GM23338 (cell line): ENCODE results near the gene GSDME.

Source experiments
- CREB1 ChIP-seq: fragments of 250-450 bp; sonication (Bioruptor Pico); IDR thresholded peaks from 2 replicates; pipeline ENCODE4 v1.5.0; 2020; ENCODE audit warnings: low read depth, mild to moderate bottlenecking, moderate library complexity
- CTCF ChIP-seq, 2 experiments: fragments of 200-600 bp in 1 of 2; sonication (generic) in 1 of 2; conservative IDR thresholded peaks; 2 replicates each; pipeline versions ENCODE4 v1.5.1 to v1.6.1; 2016 to 2017; ENCODE audit warnings: antibody characterized with exemption in 2 of 2, low read depth in 2 of 2, mild to moderate bottlenecking in 2 of 2, moderate library complexity in 1 of 2

DNA sequence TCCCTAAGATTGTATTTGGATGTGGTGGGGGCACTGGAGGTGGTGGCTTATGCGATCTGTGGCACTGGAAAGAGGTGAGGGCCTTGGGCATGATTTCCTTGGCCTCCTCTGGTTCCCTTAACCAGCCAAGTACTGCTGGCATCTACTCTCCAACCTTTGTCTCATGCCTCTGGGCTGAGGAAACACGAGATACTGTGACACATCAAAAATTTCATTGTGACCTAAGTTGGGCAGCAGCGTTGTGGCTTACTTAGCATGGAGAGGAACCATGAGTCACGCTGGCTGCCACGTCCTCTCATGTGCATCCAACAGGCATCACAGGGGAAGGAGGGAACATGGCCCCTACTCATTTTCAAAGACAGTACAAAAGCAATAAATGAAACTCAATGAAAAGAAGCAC is 29.7 kb upstream of the GSDME start:
- TF ChIP-seq CTCF (conservative IDR thresholded peaks at IDR 0.05; ENCODE audit: low read depth in 2 of 2), result no peak
- no peak for TF ChIP-seq CREB1 (CRISPR knock-in tag)
